IPS DF 4.7 (cell line): ENCODE data around the gene GAB2.
"Not testable (repeated sequence)": the region's sequence is repeated elsewhere in the genome, so short reads cannot be mapped to it uniquely, and the experiment has no call there.

Experiments used
- DNase-seq: peaks from one replicate; pipeline ENCODE4 v3.0.0-alpha.2; 2013; ENCODE audit warnings: low spot score; ENCODE audit errors: extremely low read depth

Gene GAB2

GRCh38 chr11:78371221-78371891 lies 46.3 kb downstream of the GAB2 start:
- DNase-seq = no peak

DNA sequence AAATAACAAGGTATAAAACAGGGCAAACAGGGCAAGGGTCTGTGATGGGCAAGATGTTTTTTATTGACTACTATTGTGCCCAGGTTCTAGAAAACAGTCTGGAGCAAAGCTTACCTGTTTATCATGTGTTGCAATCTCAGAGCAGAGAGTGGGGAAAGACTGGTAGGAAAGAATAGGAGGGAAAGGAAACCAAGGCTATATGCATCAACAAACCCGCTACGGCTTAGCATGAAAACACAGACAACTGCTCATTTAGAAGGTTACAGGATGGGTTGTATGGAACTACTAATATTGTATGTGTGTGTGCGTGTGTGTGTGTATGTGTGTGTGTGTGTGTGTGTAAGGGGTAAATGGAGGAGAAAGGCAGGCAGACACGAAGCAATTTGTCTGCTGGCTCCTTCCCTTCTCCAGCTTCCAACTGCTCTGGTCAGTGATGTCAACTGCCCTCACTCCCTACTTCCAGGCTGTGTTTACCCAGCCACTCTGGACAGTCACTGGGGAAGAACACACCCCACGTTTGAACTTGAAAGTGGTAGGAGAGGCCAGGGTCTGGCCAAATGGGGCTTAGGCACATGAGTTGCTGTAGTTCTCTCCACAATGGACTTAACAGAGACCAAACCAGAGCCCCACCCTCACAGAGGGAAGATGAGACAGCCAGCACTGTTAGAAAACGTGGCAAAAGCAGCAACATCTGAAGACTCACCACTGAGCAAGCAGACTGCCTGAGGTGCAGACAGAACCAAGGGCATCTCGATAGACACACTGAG lies 47.0 kb downstream of the GAB2 start:
- DNase-seq = no peak

GRCh38 chr11:78365381-78365792 lies 52.2 kb downstream of the GAB2 start:
- peak; percentile 58 for DNase-seq

DNA sequence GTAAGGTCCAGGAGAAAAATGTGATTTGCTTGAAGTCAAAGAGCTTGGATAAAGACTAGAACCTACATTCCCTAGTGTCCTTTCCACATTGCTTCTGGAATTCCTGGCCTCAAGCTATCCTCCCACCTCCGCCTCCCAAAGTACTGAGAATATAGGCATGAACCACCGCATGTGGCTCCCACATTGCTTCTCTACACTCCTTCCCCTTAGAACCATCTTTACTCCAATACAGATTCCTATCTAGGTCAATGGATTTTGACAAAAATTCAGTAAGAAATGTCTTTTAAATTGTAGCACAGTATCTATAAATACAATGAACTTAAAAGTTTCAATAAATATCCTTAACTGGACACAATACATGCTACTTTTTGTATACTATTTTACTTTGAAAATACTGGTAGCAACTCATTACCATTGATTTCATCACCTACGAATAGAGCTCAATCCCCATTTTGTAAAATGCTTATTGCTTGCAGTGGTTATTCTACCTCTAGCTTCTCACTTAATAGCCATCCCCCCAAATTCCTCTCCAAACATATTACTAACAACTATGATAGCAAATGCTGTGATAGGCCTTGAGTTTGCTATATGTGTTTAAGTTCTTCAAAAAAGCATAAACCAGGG lies 53.4 kb downstream of the GAB2 start:
- DNase-seq = no peak

GRCh38 chr11:78363024-78363619 lies 54.5 kb downstream of the GAB2 start:
- no peak for DNase-seq

- DNase-seq = no peak
These were observed 56.4 kb downstream of the GAB2 start for GRCh38 chr11:78361228-78361627.

- DNase-seq = no peak
These were observed 57.7 kb downstream of the GAB2 start for GRCh38 chr11:78359921-78360320.

DNA sequence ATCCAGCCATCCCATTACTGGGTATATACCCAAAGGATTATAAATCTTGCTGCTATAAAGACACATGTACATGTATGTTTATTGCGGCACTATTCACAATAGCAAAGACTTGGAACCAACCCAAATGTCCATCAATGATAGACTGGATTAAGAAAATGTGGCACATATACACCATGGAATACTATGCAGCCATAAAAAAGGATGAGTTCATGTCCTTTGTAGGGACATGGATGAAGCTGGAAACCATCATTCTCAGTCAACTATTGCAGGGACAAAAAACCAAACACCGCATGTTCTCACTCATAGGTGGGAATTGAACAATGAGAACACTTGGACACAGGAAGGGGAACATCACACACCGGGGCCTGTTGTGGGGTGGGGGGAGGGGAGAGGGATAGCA lies 59.7 kb downstream of the GAB2 start:
- not testable (repeated sequence) for DNase-seq

- DNase-seq = not testable (repeated sequence)
These were observed 60.2 kb downstream of the GAB2 start for GRCh38 chr11:78357425-78357824.

GRCh38 chr11:78355742-78356141 lies 61.9 kb downstream of the GAB2 start:
- not testable (repeated sequence) for DNase-seq

DNA sequence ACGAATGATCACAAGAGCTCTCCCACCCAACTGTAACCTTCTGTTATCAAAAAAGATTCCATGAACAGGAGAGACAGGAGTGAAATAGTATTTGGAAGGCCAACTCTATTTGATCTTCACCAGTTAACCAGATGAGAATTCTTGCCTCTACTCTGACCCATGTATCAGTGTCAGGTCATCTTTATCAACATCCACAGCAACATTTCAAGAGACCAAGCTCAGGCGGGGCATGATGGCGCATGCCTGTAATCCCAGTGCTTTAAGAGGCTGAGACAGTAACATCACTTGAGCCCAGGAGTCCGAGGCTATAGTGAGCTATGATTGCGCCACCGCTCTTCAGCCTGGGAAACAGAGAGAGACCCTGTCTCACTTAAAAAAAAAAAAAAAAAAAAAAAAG lies 62.3 kb downstream of the GAB2 start:
- no peak for DNase-seq

DNA sequence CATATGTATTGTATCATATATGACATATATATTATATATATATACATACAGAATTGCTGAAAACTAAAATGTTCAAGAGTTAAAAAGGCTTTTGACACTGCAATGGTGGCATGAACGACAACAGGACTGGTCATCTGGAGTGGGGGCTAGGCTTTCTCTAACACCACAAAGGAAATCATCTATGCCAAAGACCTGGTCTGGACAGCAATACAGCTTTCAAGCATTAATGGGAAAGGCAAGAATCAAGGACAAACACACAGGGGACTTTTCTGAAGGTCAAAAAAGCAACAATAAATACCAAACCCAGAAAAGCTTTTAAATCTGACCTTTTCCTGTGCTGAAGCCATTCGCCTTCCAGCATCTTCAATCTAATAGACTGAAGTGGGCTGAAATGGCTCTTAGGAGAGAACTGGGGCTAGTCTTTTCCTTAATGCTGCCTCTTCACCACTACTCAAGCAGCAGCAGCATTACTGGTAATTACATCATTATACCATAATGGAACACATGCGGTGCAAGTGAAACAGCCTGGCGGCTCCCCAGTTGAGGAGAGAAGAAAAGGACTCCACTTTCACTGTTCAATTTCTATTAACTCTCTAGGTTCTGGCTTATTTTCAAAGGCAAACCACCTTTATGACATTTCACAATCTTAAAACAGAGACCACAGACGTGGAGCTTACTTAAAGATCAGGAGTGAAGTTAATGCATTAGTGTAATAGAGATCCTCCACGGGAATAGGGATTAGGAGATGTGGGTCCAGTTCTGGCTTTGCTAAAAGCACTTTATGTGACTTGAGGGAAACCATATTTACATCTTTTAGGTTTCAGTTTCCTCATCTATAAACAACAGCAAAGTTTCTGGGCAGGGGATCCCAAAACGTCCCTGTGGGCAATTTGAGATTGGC lies 63.0 kb downstream of the GAB2 start:
- no peak for DNase-seq

GRCh38 chr11:78351979-78352841 lies 65.4 kb downstream of the GAB2 start:
- no peak for DNase-seq

GRCh38 chr11:78351193-78351592 lies 66.4 kb downstream of the GAB2 start:
- no peak for DNase-seq

DNA sequence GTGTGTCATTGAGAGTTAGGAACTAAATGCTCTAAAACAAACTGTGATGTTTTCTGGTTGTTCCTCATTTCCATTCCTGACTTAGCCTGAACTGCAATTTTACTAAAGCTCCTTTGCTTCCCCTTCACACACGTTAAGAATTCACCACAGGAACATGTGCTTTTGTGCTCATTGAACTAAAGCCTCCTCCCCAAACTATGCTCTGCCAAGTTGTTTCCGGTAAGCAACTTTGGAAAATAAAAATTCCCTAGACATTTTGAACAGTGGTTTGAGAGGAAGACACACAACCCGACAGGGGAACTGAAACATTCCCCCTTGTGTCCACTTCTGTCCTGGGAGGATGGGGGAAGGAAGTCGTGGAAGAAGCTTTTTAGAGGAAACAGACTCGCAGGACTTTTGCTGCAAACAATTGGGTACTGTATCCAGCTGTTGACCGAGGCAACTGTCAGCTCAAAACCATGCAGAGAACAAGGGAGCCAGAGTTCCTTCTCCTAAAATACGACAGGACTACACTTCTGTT lies 66.9 kb downstream of the GAB2 start:
- no peak for DNase-seq

DNA sequence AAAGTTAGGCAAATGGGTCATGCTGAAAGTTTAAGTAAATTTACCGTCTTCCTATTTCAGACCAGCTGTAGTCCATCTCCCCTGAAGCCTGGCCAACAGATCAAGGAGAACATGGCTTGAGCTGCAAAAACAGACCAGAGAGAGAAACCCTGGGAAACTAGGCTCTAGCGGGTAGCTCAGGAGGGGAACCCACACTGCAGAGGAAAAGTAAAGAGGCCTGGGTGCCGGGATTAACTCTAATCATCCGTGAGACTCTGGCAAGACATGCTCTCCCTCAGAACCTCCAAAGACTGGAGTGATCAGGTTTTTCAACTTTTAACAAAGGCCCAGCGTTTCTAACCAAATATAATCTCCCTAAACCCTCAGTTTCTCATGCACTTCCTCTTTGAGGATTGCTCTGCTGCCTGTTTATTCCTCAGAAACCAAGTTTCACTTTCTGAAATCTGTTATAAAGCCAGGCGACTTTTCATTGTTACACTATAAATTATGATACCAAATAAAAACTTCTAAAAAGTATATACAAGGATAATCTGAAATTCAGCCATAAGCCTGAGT lies 67.5 kb downstream of the GAB2 start:
- DNase-seq = no peak

- DNase-seq = no peak
These were observed 68.0 kb downstream of the GAB2 start for GRCh38 chr11:78349624-78350023.

DNA sequence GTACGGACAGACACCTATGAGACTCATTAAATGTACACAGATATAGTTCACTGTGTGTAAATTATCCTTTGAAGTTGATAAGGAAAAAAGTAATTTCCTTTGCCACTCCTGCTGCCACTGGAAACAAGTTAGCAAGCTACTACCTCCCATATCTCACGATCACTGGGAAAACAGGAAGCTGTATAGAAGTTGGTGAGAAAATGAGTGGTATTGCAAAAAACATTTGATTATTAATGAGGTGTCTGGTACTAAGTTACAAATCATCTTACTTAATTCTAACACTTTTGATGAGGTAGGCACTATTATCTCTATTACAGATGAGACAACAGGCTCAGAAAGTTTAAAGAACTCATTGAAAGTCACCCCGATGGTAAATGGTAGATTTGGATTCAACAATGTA lies 68.5 kb downstream of the GAB2 start:
- no peak for DNase-seq

GRCh38 chr11:78347956-78348355 lies 69.7 kb downstream of the GAB2 start:
- DNase-seq = no peak

GRCh38 chr11:78346799-78347198 lies 70.8 kb downstream of the GAB2 start:
- no peak for DNase-seq
